Activated T-cell treated with anti-CD3 and anti-CD28 coated beads for 1 hour (primary cell): Measurements from ENCODE around the gene PYGM.

ENCODE experiments used
- DNase-seq: peaks from one replicate; pipeline ENCODE4 v3.0.0-alpha.2; 2020; ENCODE audit warnings: low read depth

The PYGM gene

DNA sequence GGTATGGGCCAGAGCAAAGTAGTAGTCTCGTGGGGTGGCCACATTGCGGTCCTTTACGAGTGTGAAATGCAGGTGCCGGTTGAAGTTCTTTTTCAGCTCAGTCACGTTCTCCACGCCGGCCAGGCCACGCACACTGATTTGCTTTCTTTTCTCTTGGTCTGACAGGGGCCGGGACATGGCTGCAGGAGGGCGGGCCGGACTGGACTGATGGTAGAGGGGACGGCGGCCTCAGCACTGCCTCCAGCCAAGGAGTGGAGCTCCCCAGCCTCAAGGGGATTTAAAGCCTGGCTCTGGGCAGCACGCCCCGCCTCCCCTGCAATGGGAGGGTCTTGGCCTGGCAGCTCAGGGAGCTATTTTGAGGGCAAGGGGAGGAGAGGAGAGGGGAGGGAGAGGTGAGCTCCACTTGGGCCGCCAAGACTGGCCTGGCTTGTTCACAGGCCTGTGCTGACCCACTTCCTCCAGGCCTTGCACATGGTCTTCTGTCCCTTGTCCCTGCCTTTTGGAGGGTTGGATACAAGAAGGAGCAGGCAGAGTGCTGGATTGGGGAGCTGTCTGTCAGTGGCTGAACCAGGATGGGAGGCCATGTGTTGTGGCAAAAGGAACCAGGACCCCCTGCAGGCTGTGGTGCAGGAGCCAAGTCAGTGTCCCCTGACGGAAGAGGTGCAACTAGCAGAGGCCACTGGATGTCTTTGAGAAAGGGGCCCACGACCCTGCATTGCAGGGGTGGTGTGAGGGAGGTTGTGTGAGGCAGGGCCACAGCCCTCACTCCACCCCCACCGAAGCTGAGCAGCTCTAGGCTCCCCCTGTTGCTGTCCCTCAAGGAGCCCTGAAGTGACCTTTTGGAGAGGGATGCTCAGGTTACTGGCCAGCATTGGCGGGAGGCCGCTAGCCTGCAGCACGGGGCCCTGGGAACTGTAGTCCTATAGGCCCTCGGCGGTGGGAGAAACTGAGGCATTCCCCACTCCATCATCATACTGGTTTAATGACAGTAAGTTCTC is at the start of gene PYGM:
TSS of gene PYGM (minus strand) at position 253 of the 998 bp plus-strand sequence. CDS start at position 177, 76 bp downstream.
- no peak for DNase-seq

DNA sequence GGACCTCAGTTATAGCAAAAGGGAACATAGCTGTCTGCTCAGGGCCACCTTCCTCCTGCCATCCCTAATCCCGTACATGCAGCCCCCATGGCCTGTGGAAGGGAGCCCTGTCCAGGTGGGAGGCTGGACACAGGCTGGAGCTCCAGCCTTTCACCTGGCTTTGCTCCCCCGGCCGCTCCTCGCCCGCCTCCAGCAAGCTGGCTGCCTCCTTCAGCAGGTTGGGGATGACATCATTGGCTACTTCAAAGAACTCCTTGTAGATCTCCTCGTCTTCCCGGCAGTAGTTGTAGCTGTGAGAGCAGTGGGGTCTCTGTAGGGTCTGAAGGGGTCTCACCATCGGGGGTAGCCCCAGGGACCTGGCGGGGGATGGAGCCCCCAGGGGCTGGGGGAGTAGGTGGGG is 45.7 kb upstream of the PYGM start:
- no peak for DNase-seq

DNA sequence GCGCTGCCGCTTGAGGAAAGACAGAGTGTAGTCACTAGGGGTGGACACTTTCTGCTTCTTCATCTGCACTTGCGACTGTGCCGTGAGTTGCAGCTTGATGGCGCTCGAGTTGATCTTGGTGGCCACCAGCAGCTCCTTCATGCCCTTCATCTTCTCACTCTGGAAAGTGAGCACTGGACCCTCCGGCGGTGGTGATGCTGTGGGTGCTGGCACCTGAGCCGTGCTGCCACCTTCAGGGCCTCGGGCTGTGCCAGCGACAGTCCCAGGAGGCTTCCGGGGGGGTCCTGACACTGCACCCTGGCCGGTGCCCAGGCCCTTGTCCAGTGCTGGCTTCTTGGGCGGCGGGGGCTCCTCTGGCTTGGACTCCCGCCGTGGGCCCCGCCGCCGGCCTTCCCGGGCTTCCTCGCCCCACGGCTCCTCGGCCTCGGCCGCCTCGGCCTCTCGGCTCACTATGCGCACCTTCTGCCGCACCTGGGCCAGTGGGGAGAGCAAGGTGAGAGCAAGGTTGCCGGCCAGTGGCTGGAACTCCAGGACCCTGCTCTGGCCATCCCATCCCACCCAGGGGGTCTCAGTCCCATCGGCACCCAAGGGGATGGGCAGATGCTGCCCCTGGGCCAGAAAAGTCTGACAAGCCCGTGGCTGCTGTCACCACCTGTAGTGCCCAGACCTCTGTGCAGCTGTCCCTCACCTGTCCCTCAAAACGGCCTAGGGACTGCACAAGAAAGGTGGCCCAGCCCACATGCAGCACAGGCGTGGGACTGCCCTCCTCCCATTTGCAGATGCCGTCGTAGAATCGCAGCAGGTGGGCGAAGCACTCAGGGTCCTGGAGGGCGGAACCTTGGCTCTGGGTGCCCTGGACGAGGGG is 44.8 kb upstream of the PYGM start:
- DNase-seq, result no peak

DNA sequence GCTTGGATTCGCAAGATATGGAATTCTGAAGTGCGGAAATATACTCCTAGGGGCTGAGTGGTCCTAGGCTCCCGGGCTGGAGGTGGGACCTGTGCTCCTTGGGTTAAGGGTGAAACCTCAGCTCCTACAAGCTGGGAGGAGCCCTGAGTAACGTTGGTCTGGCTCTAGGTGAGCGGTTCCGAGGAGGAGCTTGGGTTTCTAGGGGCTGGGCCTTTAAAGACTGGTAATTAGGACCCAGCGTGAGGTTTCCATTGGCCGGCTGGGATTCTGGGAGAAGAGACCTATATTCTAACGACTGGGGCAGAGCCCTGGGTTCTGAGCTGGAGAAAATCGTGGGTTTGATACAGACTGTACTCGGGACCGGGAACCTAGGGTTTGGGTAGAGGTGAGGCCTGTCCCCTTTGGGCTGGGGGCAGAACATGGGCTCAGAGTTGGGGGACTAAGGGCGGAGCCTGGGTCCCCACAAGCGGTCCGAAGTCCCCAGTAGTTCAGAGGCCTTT is 44.1 kb upstream of the PYGM start:
- DNase-seq, result no peak

DNA sequence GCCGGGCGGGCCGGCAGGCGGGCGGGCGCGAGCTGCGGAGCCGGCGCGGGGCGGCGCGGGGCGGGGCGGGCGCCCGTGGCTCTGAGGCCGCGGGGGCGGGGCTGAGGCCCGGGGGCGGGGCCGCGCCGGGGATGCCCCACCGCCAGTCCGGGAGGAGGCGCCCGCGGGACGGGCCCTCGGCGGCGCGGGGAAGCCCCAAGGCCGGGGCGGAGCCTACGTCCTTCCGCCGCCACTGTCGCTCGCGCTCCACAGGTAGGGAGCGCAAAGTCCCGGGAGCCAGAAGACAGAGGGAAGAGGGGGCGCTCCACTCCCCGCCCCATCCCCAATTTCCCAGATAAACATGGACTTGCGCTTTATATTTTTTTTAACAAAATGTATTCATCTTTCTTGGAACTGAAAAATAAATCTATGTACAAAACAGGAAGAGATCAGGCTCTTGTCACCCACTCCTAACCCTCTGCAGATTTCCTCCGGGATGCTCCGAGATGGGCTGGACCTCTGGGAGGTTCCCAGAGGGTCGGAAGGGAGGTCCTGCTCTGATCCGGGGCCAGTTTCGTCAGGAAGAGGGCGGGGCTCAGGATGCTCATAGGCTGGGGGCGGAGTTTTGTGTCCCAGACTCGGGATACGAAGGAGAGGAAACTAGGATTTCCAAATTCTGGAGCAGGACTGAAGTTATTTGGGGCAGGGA is 43.5 kb upstream of the PYGM start, which contains the start of gene MAP4K2:
TSS of gene MAP4K2 (minus strand) at position 57 of the 688 bp plus-strand sequence. CDS start 65 bp downstream, outside the sequence.
- peak; percentile 77 for DNase-seq

DNA sequence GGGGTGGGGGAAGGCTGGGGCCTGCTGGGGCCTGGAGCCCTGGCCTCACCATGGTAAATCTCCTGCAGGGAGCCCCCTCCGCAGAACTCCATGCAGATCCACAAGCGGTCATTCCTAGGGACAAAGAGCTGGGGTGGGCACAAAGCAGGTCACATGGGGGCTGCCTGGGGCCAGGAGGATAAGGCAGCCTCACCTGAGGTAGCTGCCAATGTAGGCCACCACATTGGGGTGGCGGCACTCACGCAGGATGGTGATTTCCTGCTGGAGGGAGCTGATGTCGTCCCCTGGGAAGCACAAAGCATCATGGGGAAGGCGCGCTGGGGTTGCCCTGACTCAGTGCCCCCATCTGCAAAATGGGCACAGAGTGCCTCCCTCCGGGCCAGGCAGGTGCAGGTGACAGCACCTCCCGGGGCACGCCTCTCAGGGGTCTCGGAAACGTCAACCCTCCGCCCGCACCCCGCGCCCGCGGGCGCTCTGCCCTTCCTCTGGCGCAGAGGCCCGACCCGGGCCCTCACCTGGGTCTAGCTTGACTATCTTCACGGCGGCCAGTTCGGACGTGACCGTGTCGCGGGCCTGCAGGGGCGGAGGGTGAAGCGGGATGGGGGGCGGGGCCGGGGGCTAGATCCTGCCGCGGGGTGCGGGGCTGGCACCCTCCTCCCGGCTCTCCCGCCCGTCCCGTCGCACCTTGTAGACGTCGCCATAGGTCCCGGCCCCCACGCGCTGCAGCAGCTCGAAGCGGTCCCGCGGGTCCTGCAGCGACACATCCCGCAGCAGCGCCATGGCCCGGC is 42.8 kb upstream of the PYGM start:
- DNase-seq, result peak; percentile 11

DNA sequence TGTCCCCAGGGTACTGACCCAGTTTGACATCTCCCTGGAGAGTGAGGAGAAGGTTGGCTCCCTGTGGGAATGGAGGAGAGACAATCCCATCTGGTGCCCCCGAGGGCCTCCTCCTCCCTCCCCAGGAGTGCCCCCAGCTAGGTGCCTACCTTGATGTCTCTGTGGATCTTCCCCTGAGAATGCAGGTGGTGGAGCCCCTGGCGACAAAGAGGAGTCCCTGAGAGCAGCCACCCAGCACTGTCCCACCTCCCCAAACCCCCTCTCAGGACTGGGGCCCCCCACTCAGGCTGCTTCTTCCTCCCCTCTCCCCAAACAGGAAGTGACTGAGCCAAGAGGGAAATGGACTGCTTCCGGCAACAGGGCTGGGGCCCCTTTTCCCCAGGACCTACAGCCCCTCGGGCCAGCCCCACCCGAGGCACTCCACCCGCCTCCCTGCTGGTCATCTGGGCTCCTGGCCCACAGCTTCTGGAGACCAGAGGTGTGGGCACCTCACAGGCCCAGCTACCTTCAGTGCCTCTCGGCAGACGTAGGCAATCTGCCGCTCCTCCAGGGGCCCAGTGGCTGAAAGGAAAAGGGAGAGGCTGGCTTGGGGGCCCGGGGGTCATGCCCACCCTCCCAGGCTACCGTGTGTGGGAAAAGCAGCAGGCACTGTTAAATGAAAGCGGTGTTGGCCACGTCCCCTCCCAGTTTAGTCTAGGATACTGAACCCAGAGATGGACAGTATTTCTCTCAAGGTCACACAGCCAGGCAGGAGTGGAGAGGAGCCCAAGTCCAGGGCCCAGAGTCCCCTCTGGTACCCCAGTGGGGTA is 42.0 kb upstream of the PYGM start:
- no peak for DNase-seq

DNA sequence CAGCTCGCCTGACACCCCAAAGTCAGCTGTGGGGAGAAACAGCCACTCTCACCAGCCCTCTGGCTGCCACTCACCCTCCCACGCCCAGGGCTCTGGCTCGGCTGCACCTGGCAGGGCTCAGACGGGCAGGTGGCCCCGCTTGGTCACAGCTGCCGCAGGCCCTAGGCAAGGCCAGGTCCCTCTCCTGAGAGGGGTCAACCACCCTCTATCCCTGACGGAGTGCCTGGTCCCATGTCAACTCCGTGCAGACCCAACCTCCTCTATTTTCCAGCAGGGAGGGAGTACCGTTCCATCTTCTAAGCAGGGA is 41.3 kb upstream of the PYGM start:
- no peak for DNase-seq

DNA sequence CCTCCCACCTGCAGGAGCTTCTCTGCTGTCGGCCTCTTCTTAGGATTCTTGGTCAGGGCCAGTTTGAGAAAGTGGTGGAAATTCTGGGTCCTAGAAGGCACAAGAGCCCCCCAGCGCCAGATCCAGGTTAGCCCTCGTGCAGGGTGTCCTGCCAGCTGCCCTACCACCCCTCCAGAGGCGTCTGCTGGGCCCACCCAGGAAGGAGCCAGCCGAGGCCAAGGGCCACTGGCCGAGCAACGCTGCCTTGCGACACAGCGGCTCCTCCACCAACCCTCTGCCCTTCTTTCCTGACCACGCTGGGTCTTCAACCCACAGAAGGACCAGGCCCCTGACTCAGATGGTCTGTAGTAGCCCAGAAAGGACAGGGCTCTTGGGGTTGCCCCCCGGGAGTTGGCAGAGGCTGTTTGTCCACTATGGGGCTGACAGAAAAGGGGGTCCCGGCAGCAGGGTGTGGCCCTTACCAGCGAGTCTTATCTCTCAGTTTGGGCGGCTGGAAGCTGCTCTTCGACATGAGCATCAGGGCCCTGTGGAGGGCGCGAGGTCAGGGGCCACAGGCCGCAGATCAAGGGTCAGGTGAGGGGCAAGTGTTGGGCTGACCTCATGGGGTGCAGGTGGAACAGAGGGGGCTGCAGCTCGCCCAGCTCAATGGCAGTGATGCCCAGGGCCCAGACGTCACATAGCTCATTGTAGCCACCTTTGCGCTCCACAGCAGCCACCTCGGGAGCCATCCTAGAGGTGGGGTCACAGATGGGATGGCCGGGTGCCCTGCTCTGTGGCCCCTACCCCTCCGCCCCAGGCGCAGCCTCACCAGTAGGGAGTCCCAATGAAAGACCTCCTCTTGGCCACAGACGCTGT is 40.8 kb upstream of the PYGM start:
- no peak for DNase-seq

DNA sequence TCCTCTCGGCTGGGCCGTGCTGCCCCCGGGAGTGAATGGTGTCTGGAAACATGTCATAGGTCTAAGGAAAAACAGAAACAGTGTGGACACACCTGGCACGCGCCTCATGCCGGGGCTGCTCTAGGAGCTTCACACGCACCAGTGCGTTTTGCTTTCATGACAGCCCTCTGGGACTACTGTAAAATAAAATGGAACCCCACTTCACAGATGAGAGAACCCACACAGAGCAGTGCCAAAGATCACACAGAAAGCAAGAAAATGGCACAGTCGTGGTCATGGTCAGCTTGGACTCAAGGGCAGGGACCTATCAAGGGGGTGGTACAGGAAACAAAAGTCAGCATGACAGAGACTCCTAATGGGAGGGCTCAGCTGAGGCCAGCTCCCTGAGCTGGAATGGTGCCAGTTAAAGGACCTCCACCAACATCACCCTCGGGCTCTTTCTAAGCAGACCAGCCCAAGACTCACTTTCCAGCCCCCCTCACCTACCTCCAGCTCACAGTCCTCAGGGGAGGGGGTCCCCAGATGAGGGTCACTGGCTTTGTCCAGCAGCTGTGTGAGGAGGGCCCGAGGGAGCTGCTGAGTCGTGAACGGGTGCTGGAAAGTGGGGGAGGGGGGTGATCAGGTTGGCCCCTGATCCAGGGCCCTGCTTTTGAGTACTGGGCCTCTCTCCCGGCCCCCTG is 40.0 kb upstream of the PYGM start:
- no peak for DNase-seq

DNA sequence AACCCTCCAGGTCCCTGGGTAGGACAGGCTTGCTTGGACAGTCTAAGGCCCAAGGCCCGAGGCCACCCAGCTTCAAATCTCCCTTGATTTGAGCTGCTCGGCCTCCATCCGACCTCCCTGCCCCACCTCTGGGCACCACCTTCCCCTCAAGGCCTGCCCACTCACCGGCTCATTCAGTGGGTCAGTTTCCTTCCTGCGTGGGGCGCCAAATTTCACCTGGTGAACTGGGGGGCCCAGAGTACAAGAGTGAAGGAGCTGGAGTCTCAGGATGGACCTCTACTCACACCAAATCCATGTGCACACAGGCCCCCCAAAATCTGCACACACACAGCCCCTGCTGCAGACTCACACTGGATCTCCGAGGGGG is 39.5 kb upstream of the PYGM start:
- no peak for DNase-seq

DNA sequence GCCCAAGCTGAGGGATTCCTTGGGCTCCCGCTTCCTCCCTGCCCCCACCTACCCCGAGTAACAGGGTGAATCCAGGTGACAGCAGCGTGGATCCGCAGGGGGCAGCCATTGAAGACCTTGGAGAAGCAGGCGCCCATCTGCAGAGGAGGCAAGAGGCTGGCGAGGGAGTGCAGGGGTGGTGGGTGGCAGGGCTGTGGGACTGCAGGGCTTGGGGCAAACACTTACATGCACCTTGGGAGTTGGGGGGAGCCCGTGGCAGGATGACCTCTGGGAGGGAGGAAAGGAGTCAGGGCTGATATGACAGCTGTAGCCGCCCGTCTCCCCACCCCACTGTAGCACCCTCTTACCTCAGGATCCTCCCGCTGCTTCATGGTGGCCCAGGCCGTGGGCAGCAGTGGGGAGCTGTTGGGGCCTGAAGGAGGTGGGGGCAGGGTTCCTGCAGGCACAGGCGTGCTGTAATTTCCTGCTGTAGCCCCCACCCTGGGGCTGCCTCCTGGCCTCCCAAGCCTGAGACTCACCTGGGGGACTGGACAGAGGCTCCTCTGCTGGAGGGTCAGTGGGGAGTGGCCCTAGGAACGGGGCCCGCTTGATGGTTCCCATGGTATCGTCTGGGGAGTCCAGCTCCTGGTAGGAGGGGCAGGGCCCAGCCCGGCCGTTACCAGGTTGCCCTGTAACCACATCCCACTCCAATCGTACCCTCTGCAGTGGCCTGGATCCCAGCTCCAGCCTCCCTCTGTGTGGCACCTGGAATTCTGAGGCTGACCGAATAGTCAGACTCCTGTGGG is 37.2 kb upstream of the PYGM start:
- no peak for DNase-seq

DNA sequence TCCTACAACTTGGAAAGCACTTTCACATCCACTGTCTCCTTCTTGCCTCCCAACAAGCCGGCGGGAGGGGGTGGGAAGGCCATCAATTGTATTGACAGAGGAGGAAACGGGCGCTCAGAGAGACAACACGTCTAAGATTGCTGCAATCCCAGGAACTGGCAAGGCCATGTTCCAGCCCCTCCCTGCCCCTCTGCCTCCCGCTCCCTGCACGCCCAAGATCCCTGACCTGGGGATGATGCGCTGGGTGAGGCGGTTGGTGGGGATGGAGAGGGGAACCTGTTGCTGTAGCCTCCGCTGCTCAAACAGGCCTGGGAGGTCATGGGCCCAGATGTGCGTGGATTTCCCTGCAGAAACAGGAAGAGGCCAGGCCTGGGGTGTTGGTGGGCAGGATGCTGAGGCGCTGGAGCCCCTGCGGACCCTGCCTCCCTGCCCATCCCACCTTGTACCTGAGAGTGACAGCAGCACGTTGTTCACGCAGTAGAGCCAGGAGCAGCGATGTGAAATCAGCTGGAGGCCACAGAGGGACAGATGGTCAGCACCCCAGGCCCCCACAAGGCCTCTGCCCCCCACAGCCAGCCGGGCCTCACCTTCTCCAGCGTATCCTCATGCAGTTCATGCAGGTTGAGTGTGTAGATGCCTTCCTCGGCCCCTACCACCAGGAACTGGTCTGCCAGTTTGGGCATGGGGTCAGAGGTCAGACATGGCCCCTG is 36.4 kb upstream of the PYGM start:
- no peak for DNase-seq

DNA sequence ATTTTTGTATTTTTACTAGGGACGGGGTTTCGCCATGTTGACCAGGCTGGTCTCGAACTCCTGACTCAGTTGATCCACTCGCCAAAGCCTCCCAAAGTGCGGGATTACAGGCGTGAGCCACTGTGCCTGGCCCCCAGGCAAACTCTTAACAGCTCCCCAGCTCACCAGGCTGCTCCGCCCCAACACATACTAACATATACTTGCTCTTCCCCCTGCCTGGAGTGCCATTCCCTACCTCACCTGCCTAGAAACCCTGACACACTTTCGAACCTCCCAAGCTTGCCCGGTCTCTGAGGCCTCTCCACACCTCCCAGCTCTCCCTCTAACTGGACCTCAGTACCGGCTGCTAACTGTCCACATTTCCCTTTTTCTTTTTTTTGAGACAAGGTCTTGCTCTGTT is 34.8 kb upstream of the PYGM start:
- no peak for DNase-seq

DNA sequence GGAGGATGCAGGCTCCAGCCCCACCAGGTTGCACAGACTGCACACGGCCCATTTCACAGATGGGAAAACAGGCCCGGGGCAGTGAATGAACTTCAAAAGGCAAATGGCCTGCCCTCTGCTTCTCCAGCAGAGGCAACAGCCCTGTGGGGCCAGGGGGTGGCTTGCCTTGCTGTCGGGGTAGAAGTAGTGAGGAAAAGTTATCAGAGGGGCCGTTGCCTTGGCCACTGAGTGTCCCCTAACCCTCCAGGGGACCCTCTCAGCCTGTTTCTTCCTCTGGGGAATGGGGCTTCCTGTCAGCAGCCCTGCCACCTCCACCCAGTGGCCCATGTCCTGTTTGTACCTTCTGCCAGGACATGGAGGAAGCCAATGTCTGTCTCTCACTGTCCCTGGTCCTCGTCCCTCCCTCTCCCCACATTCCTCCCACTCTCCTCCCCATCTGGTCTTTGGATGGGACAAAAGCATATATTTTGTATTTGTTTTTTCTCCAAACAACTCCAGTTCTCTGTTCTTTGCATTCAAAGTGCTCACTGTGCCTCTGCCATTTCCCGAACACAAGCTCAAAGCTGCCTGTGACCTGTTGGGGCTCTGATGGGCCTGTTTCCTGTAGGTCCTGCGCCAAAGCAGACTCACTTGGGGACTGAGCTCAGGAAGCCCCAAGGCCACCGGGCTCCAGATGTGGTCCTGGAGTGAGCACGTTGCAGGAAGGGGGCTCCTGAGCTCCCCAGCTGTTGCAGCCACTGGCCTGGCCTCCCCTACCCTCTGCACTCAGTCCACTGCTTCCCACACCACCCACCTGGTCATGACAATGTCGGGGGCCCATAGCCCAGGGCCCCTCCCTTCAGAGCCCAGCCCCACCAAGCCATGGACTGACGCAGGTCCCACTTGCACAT is 33.7 kb upstream of the PYGM start:
- no peak for DNase-seq

DNA sequence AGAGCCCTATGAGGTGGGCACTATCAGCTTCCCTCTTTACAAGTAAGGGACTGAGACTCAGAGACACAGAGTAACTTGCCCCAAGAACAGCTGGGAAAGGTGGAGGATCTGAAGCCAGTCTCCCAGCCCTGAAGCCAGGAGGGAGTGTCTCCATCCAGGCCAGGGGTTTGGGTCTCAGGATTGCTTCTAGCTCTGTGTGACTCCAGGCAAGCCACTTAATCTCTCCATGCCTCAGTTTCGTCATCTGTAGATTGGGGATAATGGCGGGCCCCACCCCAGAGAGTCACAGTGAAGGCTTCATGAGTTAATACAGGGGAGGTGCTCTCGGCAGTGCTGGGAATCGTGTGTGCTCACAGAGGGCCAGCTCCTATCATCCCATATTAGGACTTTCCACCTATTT is 32.7 kb upstream of the PYGM start:
- DNase-seq, result no peak
